Fibroblast of lung (primary cell): ENCODE data around the gene EMID1. TPM values are rescaled to one million over a fixed set of nuclear protein-coding genes. Genes with fewer than 3 reads are reported as not detected.

Experiments used
- DNase-seq, 2 donors: peaks; one replicate each; pipeline versions ENCODE4 v3.0.0 to v3.0.0-alpha.2; 2010; ENCODE audit warnings: low read depth in 2 of 2
- H2AFZ ChIP-seq: 2 replicates; pipeline ENCODE4 v1.5.1; 2012; ENCODE audit warnings: low read length, control low read depth, inconsistent platforms
- H3K27ac ChIP-seq: 2 replicates; pipeline ENCODE4 v1.5.1; 2011; ENCODE audit warnings: low read length, control low read depth; ENCODE audit not compliant: insufficient read depth
- H3K27me3 ChIP-seq: 2 replicates; pipeline ENCODE4 v1.5.1; 2011; ENCODE audit warnings: mild to moderate bottlenecking, low read length; ENCODE audit not compliant: control insufficient read depth, insufficient read depth
- H3K36me3 ChIP-seq: 2 replicates; pipeline ENCODE4 v1.5.1; 2011; ENCODE audit warnings: low read length; ENCODE audit not compliant: control insufficient read depth, insufficient read depth
- H3K4me1 ChIP-seq: 2 replicates; pipeline ENCODE4 v1.5.1; 2011; ENCODE audit warnings: low read length; ENCODE audit not compliant: control insufficient read depth, insufficient read depth; ENCODE audit errors: extremely low read depth
- H3K4me2 ChIP-seq: 2 replicates; pipeline ENCODE4 v1.5.1; 2011; ENCODE audit warnings: low read length, control low read depth; ENCODE audit not compliant: insufficient read depth; ENCODE audit errors: extremely low read depth
- H3K4me3 ChIP-seq, 4 experiments: fragments of 200-600 bp in 1 of 4; sonication (generic) in 1 of 4; replicated peaks in 1 of 4; 2 replicates each; pipeline ENCODE4 v1.5.1; 2011 to 2016; ENCODE audit warnings: low read length in 4 of 4, low read depth in 3 of 4, mild to moderate bottlenecking in 3 of 4, control low read depth in 2 of 4, inconsistent platforms in 1 of 4, mixed read lengths in 1 of 4; ENCODE audit not compliant: insufficient read depth in 1 of 4; ENCODE audit errors: control extremely low read depth in 1 of 4
- H3K79me2 ChIP-seq: 2 replicates; pipeline ENCODE4 v1.5.1; 2012; ENCODE audit warnings: mild to moderate bottlenecking, low read length, inconsistent platforms; ENCODE audit not compliant: control insufficient read depth, insufficient read depth
- H3K9ac ChIP-seq: 2 replicates; pipeline ENCODE4 v1.5.1; 2011; ENCODE audit warnings: mild to moderate bottlenecking, low read length, control low read depth; ENCODE audit not compliant: insufficient read depth
- H3K9me3 ChIP-seq: 2 replicates; pipeline ENCODE4 v1.5.1; 2012; ENCODE audit warnings: low read depth, low read length; ENCODE audit not compliant: control insufficient read depth, insufficient read depth
- H4K20me1 ChIP-seq: 2 replicates; pipeline ENCODE4 v1.5.1; 2011; ENCODE audit warnings: low read length; ENCODE audit not compliant: control insufficient read depth, insufficient read depth; ENCODE audit errors: extremely low read depth
- CTCF ChIP-seq, 2 donors: IDR thresholded peaks in 1 of 2; conservative IDR thresholded peaks in 1 of 2; 1 replicate in 1 of 2; 2 replicates in 1 of 2; pipeline ENCODE4 v1.5.1; 2011 to 2012; ENCODE audit warnings: low read length in 2 of 2, control low read depth in 1 of 2, inconsistent platforms in 1 of 2, low read depth in 1 of 2, mild to moderate bottlenecking in 1 of 2
- EZH2 ChIP-seq: IDR thresholded peaks from 2 replicates; pipeline ENCODE4 v1.5.1; 2012; ENCODE audit warnings: low read length, control low read depth, mild to moderate bottlenecking; ENCODE audit errors: missing control alignments
- polyA minus RNA-seq: library from RNA; depleted of rRNA, polyadenylated mRNA; stranded (reverse); fragments of >200 nt; gene quantifications from 2 replicates; pipeline ENCODE4 v1.2.3, GENCODE V29; 2011; ENCODE audit warnings: low replicate concordance
- polyA plus RNA-seq, 2 donors: library from polyadenylated mRNA; depleted of rRNA in 1 of 2; stranded (reverse) in 1 of 2; unstranded in 1 of 2; fragments of >200 nt; gene quantifications; 2 replicates each; pipeline ENCODE4 v1.2.1, GENCODE V29; 2011 to 2012; ENCODE audit warnings: missing spikeins in 1 of 2
- total RNA-seq: library from RNA; depleted of rRNA; stranded (reverse); fragments of >200 nt; gene quantifications from 2 replicates; pipeline ENCODE4 v1.2.1, GENCODE V29; 2014

Gene EMID1
- 0.50 and 2.8 TPM in 2 replicates for total RNA-seq
- not detected in 2 replicates for polyA plus RNA-seq
- polyA plus RNA-seq (2012): 0.13 TPM in 1 of 2 replicates, not detected in the other
- polyA minus RNA-seq: not detected in 2 replicates

DNA sequence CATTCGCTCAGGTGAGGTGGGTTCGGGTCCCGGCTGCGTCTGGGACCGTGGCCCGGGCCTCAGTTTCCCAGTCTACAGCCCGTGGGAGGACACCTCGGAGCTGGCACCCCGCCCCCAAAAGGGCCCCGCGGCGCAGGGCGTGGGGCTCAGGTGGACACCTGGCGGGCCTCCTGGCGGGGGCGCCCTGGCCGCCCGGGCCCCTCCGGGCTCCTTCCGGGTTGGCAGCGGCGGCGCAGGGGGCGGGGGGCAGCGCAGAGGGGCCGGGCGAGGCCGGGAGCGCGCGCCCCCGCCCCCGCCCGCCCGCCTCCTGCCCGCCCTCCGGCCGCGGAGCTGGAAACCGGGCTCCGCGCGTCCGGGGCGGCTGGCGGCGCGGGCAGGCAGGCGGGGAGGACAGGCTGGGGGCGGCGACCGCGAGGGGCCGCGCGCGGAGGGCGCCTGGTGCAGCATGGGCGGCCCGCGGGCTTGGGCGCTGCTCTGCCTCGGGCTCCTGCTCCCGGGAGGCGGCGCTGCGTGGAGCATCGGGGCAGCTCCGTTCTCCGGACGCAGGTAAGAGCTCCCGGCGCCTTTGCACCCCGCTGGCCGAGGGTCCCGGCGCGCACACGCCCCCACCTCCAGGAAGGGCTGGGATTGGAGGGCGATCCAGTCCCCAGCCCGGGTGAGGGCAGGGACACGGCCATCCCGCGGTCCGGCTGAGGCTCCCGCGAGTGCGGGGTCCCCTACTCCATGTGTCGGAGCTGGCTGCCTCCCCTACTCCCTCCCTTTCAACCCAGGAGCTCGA lies at the start of gene EMID1:
Gene EMID1, plus strand, starts transcription at position 303 of the 778 bp plus-strand sequence. Its CDS starts 143 bp downstream, at position 446.
- H3K9ac ChIP-seq: no peak within 1 kb of the TSS
- peak within 1 kb of the TSS; percentile 5 to 48 (median 28) for H3K4me3 ChIP-seq
- DNase-seq: peak in 1 of 2 donors; percentile 35
- H3K9me3 ChIP-seq: no peaks in the 10 kb centered on the region
- H3K4me1 ChIP-seq: no peaks in the 10 kb centered on the region
- H3K27ac ChIP-seq: no peak within 1 kb of the TSS
- peaks cover 28% of the 10 kb centered on the region for H3K27me3 ChIP-seq
- H3K79me2 ChIP-seq: no peaks in the 10 kb centered on the region
- H2AFZ ChIP-seq: peak within 1 kb of the TSS; percentile 24
- no peaks in the 10 kb centered on the region for H3K36me3 ChIP-seq
- peak within 1 kb of the TSS; percentile 65 for H3K4me2 ChIP-seq
- TF ChIP-seq CTCF (conservative IDR thresholded peaks at IDR 0.05 in 1 of 2, IDR thresholded peaks at IDR 0.05 in 1 of 2; ENCODE audit: low read depth in 1 of 2, low read length in 2 of 2): peak; percentile 10 to 22
- TF ChIP-seq EZH2: no peak
- H4K20me1 ChIP-seq: no peaks in the 10 kb centered on the region

DNA sequence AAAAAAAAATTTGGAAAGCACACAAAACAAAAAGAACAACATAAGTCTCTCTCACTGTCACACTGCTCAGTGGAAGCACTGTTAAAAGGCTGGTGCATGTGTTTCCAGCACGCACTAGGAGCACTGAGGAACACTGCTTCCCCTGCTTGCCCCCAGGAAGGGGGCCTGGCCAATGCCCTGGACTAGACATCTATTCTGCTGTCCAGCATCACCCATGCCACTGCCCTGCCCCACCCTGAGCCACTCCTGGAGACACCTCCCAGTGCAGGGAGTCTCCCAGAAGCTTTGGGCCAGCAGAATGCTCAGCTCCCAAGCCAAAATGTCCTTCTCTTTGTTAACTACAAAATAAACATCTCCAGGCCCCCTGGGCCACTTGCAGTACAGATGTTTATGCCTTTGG lies 49.7 kb upstream of the EMID1 start:
- H3K27ac ChIP-seq: no peak overlapping the region
- no peak overlapping the region for H3K4me2 ChIP-seq
- no peaks in the 10 kb centered on the region for H4K20me1 ChIP-seq
- DNase-seq: no peak
- H3K27me3 ChIP-seq: no peaks in the 10 kb centered on the region
- TF ChIP-seq EZH2: no peak
- TF ChIP-seq CTCF (conservative IDR thresholded peaks at IDR 0.05 in 1 of 2, IDR thresholded peaks at IDR 0.05 in 1 of 2; ENCODE audit: low read depth in 1 of 2, low read length in 2 of 2): no peak
- no peak overlapping the region for H3K4me3 ChIP-seq
- no peak overlapping the region for H2AFZ ChIP-seq
- no peaks in the 10 kb centered on the region for H3K79me2 ChIP-seq
- no peak overlapping the region for H3K9ac ChIP-seq
- H3K9me3 ChIP-seq: no peaks in the 10 kb centered on the region
- no peaks in the 10 kb centered on the region for H3K36me3 ChIP-seq
- H3K4me1 ChIP-seq: no peaks in the 10 kb centered on the region

DNA sequence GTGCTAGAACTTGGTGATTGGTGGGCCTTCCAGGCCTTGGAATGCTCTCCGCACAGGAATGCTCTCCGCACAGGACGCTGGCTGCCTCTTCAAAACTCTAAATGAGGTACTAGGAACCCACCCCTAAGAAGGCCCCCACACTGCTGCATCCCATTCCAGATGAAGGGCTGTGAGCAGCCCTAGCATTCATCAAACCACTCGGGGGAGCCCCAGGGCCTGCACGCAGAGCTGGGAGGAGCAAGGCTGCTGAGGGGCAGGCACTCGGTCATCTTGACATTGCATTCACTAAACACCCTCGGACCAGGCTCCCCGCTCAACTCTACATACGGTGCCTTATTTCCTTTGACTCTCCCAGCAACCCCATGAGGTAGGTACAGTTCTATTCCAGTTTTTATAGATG lies 49.2 kb upstream of the EMID1 start:
- Histone ChIP-seq H4K20me1 (no peaks in the 10 kb centered on the region), H3K79me2 (no peaks in the 10 kb centered on the region), H3K9ac (no peak overlapping the region), H3K4me3 (no peak overlapping the region), H3K4me2 (no peak overlapping the region), H3K36me3 (no peaks in the 10 kb centered on the region), H3K27ac (no peak overlapping the region), H3K9me3 (no peaks in the 10 kb centered on the region), H2AFZ (no peak overlapping the region), H3K27me3 (no peaks in the 10 kb centered on the region), H3K4me1 (no peaks in the 10 kb centered on the region)
- TF ChIP-seq CTCF (conservative IDR thresholded peaks at IDR 0.05 in 1 of 2, IDR thresholded peaks at IDR 0.05 in 1 of 2; ENCODE audit: low read depth in 1 of 2, low read length in 2 of 2) (peak; percentile 11 to 25), EZH2 (no peak)
- DNase-seq: no peak
